CD14-positive monocyte (primary cell): Measurements from ENCODE around the gene AKAP3. TPM values are rescaled to one million over a fixed set of nuclear protein-coding genes. Genes with fewer than 3 reads are reported as not detected.
A peak's percentile ranks its signal among the peaks of the same experiment; 100 is the strongest.

Source experiments
- DNase-seq, 3 donors: peaks; one replicate each; pipeline ENCODE4 v3.0.0-alpha.2; 2011 to 2022
- H2AFZ ChIP-seq: 2 replicates; pipeline ENCODE4 v1.6.0; 2012; ENCODE audit warnings: mild to moderate bottlenecking, low read depth, low read length, inconsistent platforms; ENCODE audit not compliant: insufficient read depth, poor library complexity, severe bottlenecking
- H3K27ac ChIP-seq, 2 donors: 1 replicate in 1 of 2; 2 replicates in 1 of 2; pipeline ENCODE4 v1.5.1; 2012 to 2013; ENCODE audit warnings: low read length in 2 of 2, control low read depth in 1 of 2, inconsistent platforms in 1 of 2, low read depth in 1 of 2, mild to moderate bottlenecking in 1 of 2
- H3K27me3 ChIP-seq, 2 donors: one replicate each; pipeline versions ENCODE4 v1.6.0 to v1.6.1; 2011 to 2013; ENCODE audit warnings: low read length in 2 of 2; ENCODE audit not compliant: control insufficient read depth in 2 of 2, insufficient read depth in 2 of 2
- H3K36me3 ChIP-seq, 2 donors: replicated peaks in 1 of 2; 1 replicate in 1 of 2; 2 replicates in 1 of 2; pipeline versions ENCODE4 v1.5.1 to v1.6.1; 2012 to 2013; ENCODE audit warnings: low read length in 2 of 2, control low read depth in 1 of 2, inconsistent platforms in 1 of 2, mild to moderate bottlenecking in 1 of 2; ENCODE audit not compliant: insufficient read depth in 2 of 2, control insufficient read depth in 1 of 2
- H3K4me1 ChIP-seq, 2 donors: 1 replicate in 1 of 2; 2 replicates in 1 of 2; pipeline versions ENCODE4 v1.5.1 to v1.6.1; 2012 to 2013; ENCODE audit warnings: low read length in 2 of 2, control low read depth in 1 of 2, inconsistent platforms in 1 of 2, mild to moderate bottlenecking in 1 of 2, moderate library complexity in 1 of 2; ENCODE audit not compliant: insufficient read depth in 2 of 2, control insufficient read depth in 1 of 2
- H3K4me2 ChIP-seq: replicated peaks from 2 replicates; pipeline ENCODE3; 2012; ENCODE audit warnings: low read length, moderate library complexity, mild to moderate bottlenecking; ENCODE audit not compliant: poor library complexity, severe bottlenecking; ENCODE audit errors: extremely low read depth
- H3K4me3 ChIP-seq, 3 experiments: fragments of 200-600 bp in 1 of 3; sonication (generic) in 1 of 3; replicated peaks in 1 of 3; 1 replicate in 2 of 3; 2 replicates in 1 of 3; pipeline ENCODE4 v1.5.1; 2011 to 2013; ENCODE audit warnings: low read length in 3 of 3, mild to moderate bottlenecking in 3 of 3, control low read depth in 2 of 3, low read depth in 2 of 3, inconsistent platforms in 1 of 3, moderate library complexity in 1 of 3
- H3K79me2 ChIP-seq: 2 replicates; pipeline ENCODE4 v1.6.0; 2012; ENCODE audit warnings: mild to moderate bottlenecking, control low read depth, inconsistent platforms, low read length, moderate library complexity; ENCODE audit not compliant: insufficient read depth
- H3K9ac ChIP-seq: 2 replicates; pipeline ENCODE4 v1.6.0; 2017; ENCODE audit warnings: low read length, mild to moderate bottlenecking; ENCODE audit not compliant: insufficient read depth, poor library complexity, severe bottlenecking
- H3K9me3 ChIP-seq, 2 donors: replicated peaks in 1 of 2; 1 replicate in 1 of 2; 2 replicates in 1 of 2; pipeline versions ENCODE4 v1.5.1 to v1.6.1; 2012 to 2013; ENCODE audit warnings: low read length in 2 of 2, control low read depth in 1 of 2; ENCODE audit not compliant: control insufficient read depth in 1 of 2, insufficient read depth in 1 of 2
- H4K20me1 ChIP-seq: 2 replicates; pipeline ENCODE4 v1.6.0; 2012; ENCODE audit warnings: mild to moderate bottlenecking, low read length, control low read depth, moderate library complexity; ENCODE audit not compliant: insufficient read depth
- H3K27ac Mint-ChIP-seq, 7 donors: one replicate each; pipeline ENCODE4 v1.8.0; 2020; ENCODE audit warnings: mild to moderate bottlenecking in 7 of 7, mixed read lengths in 7 of 7, moderate library complexity in 6 of 7, inconsistent platforms in 2 of 7
- H3K27me3 Mint-ChIP-seq, 3 donors: one replicate each; pipeline ENCODE4 v1.8.0; 2021 to 2022; ENCODE audit warnings: low read depth in 3 of 3, mild to moderate bottlenecking in 3 of 3, mixed read lengths in 3 of 3, moderate library complexity in 3 of 3, inconsistent platforms in 1 of 3
- H3K36me3 Mint-ChIP-seq, 2 donors: one replicate each; pipeline ENCODE4 v1.8.0; 2020; ENCODE audit warnings: mixed read lengths in 2 of 2, inconsistent platforms in 1 of 2, mild to moderate bottlenecking in 1 of 2
- H3K4me1 Mint-ChIP-seq: one replicate; pipeline ENCODE4 v1.8.0; 2020; ENCODE audit warnings: mild to moderate bottlenecking, mixed read lengths
- H3K4me3 Mint-ChIP-seq, 2 donors: one replicate each; pipeline ENCODE4 v1.8.0; 2020; ENCODE audit warnings: mild to moderate bottlenecking in 2 of 2, mixed read lengths in 2 of 2, moderate library complexity in 1 of 2
- H3K9me3 Mint-ChIP-seq, 7 donors: one replicate each; pipeline ENCODE4 v1.8.0; 2020 to 2022; ENCODE audit warnings: mixed read lengths in 7 of 7, mild to moderate bottlenecking in 6 of 7, moderate library complexity in 6 of 7, inconsistent platforms in 2 of 7
- CTCF ChIP-seq: fragments of 200-600 bp; IDR thresholded peaks from one replicate; pipeline ENCODE4 v1.8.0; 2022; ENCODE audit warnings: antibody characterized with exemption, mild to moderate bottlenecking
- WGBS: methylation state at CpG from one replicate; pipeline ENCODE4 v1.1.5; 2013; ENCODE audit warnings: missing lambda C conversion rate; ENCODE audit not compliant: insufficient coverage; 5-methylcytosine and 5-hydroxymethylcytosine counted together
- intact Hi-C, 2 donors: fragments of 100-400 bp; cut with micrococcal nuclease; formaldehyde crosslinking; loops; one replicate each; pipeline versions ENCODE4 v1.15.0 to v1.15.1; 2023
- polyA plus RNA-seq, 3 donors: library from polyadenylated mRNA; depleted of rRNA in 1 of 3; unstranded in 2 of 3; stranded (reverse) in 1 of 3; fragments of 300-500 nt in 2 of 3; fragments of >200 nt in 1 of 3; fragmentation: Illumina TruSeq in 2 of 3; gene quantifications; 1 replicate in 2 of 3; 2 replicates in 1 of 3; pipeline ENCODE4 v1.2.3, GENCODE V29; 2012 to 2021

AKAP3 gene
- polyA plus RNA-seq, 3 donors: 0.08 TPM; not detected in 2

- peaks cover 27% of the 10 kb centered on the region for H4K20me1 ChIP-seq
- H3K9ac ChIP-seq: no peak overlapping the region
- TF ChIP-seq CTCF: no peak
- H3K9me3 ChIP-seq: no peaks in the 10 kb centered on the region
- Mint-ChIP-seq H3K36me3 (peaks cover 35 to 49% of the 10 kb centered on the region in 2 donors), H3K27me3 (no peaks in the 10 kb centered on the region), H3K4me3 (no peak overlapping the region), H3K9me3 (peaks cover 0 to 2% (median 0%) of the 10 kb centered on the region in 7 donors), H3K4me1 (peaks cover 28% of the 10 kb centered on the region), H3K27ac (no peak overlapping the region)
- peaks cover 44 to 62% of the 10 kb centered on the region in 2 donors for H3K36me3 ChIP-seq
- no peak overlapping the region for H3K4me3 ChIP-seq
- no peak overlapping the region for H3K4me2 ChIP-seq
- no peak overlapping the region for H2AFZ ChIP-seq
- no peak overlapping the region for H3K27ac ChIP-seq
- intact Hi-C loops: no loop called here
- H3K4me1 ChIP-seq: peaks cover 11 to 15% of the 10 kb centered on the region in 2 donors
- peaks cover 58% of the 10 kb centered on the region for H3K79me2 ChIP-seq
- DNase-seq: no peak
- H3K27me3 ChIP-seq: no peaks in the 10 kb centered on the region
Observed at GRCh38 chr12:4653257-4653656, 4.4 kb upstream of the AKAP3 start.

- H3K36me3 Mint-ChIP-seq: peaks cover 4 to 14% of the 10 kb centered on the region in 2 donors
- intact Hi-C loops: loop anchor here in 1 of 2 donors (10.0 kb wide), 1 partner anchor 325 kb away; the partner anchor contains the start of gene TIGAR
- Histone ChIP-seq H3K9me3 (no peaks in the 10 kb centered on the region), H3K4me3 (peak overlapping the region; percentile 80 to 100 (median 90)), H3K4me2 (peak overlapping the region; percentile 95), H3K79me2 (peaks cover 55% of the 10 kb centered on the region), H3K9ac (peak overlapping the region; percentile 86), H3K27ac (peak overlapping the region; percentile 61 to 95), H2AFZ (peak overlapping the region; percentile 91), H3K27me3 (no peaks in the 10 kb centered on the region), H3K4me1 (peaks cover 17 to 20% of the 10 kb centered on the region in 2 donors), H4K20me1 (peaks cover 24% of the 10 kb centered on the region), H3K36me3 (peaks cover 7 to 22% of the 10 kb centered on the region in 2 donors)
- no peak for DNase-seq
- H3K27me3 Mint-ChIP-seq: peaks cover 6 to 13% (median 10%) of the 10 kb centered on the region in 3 donors
- peak overlapping the region; percentile 85 to 97 (median 94) for H3K27ac Mint-ChIP-seq
- H3K9me3 Mint-ChIP-seq: peaks cover 0 to 2% (median 0%) of the 10 kb centered on the region in 7 donors
- WGBS: 0% methylated on average over 5 of the region's 6 CpGs
- TF ChIP-seq CTCF: no peak
- H3K4me3 Mint-ChIP-seq: peak overlapping the region; percentile 94
- peaks cover 32% of the 10 kb centered on the region for H3K4me1 Mint-ChIP-seq
Observed at GRCh38 chr12:4649358-4649661, 459 bp upstream of the AKAP3 start.
